Ishikawa (cell line): ENCODE data around the gene LRRK2.

Experiments
- CEBPB ChIP-seq: IDR thresholded peaks from 2 replicates; pipeline ENCODE4 v1.6.1; 2012
- CREB1 ChIP-seq: IDR thresholded peaks from 2 replicates; pipeline ENCODE4 v1.6.1; 2012; ENCODE audit warnings: low read depth
- EGR1 ChIP-seq: IDR thresholded peaks from 2 replicates; pipeline ENCODE4 v1.6.1; 2012
- EP300 ChIP-seq: IDR thresholded peaks from 2 replicates; pipeline ENCODE4 v1.6.1; 2012; ENCODE audit warnings: borderline replicate concordance
- FOXM1 ChIP-seq: IDR thresholded peaks from 2 replicates; pipeline ENCODE4 v1.6.1; 2012; ENCODE audit warnings: low read depth, borderline replicate concordance
- NFIC ChIP-seq: IDR thresholded peaks from 2 replicates; pipeline ENCODE4 v1.6.1; 2012
- RAD21 ChIP-seq: IDR thresholded peaks from 2 replicates; pipeline ENCODE4 v1.6.1; 2012; ENCODE audit warnings: low read depth
- REST ChIP-seq: IDR thresholded peaks from 2 replicates; pipeline ENCODE4 v1.6.1; 2012; ENCODE audit warnings: low read depth, mild to moderate bottlenecking
- TAF1 ChIP-seq: IDR thresholded peaks from 2 replicates; pipeline ENCODE4 v1.6.1; 2012; ENCODE audit warnings: low read depth, mild to moderate bottlenecking
- TCF12 ChIP-seq: IDR thresholded peaks from 2 replicates; pipeline ENCODE4 v1.6.1; 2012; ENCODE audit warnings: low read depth
- TEAD4 ChIP-seq: IDR thresholded peaks from 2 replicates; pipeline ENCODE4 v1.6.1; 2012
- YY1 ChIP-seq: IDR thresholded peaks from 2 replicates; pipeline ENCODE4 v1.6.1; 2012; ENCODE audit warnings: low read depth
- ZBTB7A ChIP-seq: IDR thresholded peaks from 2 replicates; pipeline ENCODE4 v1.6.1; 2012; ENCODE audit warnings: low read depth
- TF ChIP-seq, protein P1 (sequence below): IDR thresholded peaks from 2 replicates; pipeline ENCODE4 v1.6.1; 2012
- TF ChIP-seq, protein P2 (sequence below): IDR thresholded peaks from 2 replicates; pipeline ENCODE4 v1.6.1; 2012

LRRK2 gene

GRCh38 chr12:40208707-40209446, 15.9 kb upstream of the LRRK2 start:
- TF ChIP-seq FOXM1 (no peak), ZBTB7A (no peak), TAF1 (no peak), RAD21 (no peak), CREB1 (no peak), NFIC (no peak), EGR1 (no peak), YY1 (no peak), TEAD4 (no peak), CEBPB (no peak), REST (no peak), TCF12 (no peak), EP300 (no peak)
- TF ChIP-seq, protein P1, sequence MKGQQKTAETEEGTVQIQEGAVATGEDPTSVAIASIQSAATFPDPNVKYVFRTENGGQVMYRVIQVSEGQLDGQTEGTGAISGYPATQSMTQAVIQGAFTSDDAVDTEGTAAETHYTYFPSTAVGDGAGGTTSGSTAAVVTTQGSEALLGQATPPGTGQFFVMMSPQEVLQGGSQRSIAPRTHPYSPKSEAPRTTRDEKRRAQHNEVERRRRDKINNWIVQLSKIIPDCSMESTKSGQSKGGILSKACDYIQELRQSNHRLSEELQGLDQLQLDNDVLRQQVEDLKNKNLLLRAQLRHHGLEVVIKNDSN: no peak
- TF ChIP-seq, protein P2, sequence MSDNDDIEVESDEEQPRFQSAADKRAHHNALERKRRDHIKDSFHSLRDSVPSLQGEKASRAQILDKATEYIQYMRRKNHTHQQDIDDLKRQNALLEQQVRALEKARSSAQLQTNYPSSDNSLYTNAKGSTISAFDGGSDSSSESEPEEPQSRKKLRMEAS: no peak

GRCh38 chr12:40209886-40210285, 14.9 kb upstream of the LRRK2 start:
- TF ChIP-seq, protein P1: no peak
- TF ChIP-seq CREB1: no peak
- TF ChIP-seq TAF1: no peak
- no peak for TF ChIP-seq TEAD4
- TF ChIP-seq, protein P2: no peak

DNA sequence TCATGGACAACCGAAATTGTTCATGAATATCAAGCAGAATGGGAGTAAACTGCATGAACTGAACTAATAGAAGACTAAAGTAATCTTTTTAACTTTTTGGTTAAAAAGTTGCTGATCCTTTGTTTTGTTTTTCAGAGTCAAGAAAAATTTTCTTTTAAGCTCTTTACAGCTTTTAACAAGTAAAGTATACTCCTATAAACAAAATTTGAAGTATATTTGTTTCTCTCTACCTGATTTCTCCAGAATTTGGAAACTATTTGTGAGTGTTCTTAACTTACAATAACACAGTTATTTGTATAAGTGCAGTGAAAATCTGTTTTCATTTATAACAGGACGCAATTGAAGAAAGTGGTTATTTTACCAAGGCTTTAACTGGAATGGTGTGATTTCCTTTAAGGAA, 12.2 kb upstream of the LRRK2 start:
- no peak for TF ChIP-seq ZBTB7A
- no peak for TF ChIP-seq TEAD4
- no peak for TF ChIP-seq NFIC
- TF ChIP-seq RAD21: no peak
- no peak for TF ChIP-seq REST
- no peak for TF ChIP-seq TAF1
- TF ChIP-seq EGR1: no peak
- TF ChIP-seq FOXM1: no peak
- TF ChIP-seq EP300: no peak

DNA sequence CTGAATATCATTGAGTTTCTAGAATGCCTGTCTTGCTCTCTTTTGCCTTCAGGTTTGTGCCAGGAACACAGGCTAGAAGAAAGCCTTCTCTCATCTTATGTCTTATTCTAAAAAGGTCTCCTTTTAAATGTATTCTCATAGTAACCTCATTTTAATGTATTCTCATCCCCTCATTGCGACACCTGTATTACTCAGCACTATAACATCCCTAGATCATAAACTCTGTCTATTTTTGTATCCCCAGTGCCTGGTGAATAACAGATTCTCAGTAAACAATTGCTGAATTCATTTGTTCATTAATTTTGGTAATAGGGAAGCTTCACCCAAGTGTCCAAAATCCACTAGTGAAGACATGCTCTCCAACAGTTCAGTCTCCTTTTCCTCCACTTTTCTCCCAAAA, 8.8 kb upstream of the LRRK2 start:
- TF ChIP-seq TAF1: no peak
- TF ChIP-seq, protein P2: no peak
- TF ChIP-seq, protein P1: no peak
- no peak for TF ChIP-seq ZBTB7A
- TF ChIP-seq CEBPB: no peak
- TF ChIP-seq TEAD4: no peak
- TF ChIP-seq YY1: no peak
- no peak for TF ChIP-seq TCF12
- TF ChIP-seq REST: no peak
- TF ChIP-seq NFIC: no peak
